ENCODE results near the gene CALY. TPM values are rescaled to one million over a fixed set of nuclear protein-coding genes. Genes with fewer than 3 reads are reported as not detected.

CALY gene
- total RNA-seq, 8 experiments from 2014 or later, result 0.31 to 14.9 (median 6.6) TPM

- H3K4me3 ChIP-seq, result no peak overlapping the region
- WGBS, 10 experiments, result 42 to 100% (median 80%) methylated on average over 2 to 13 of the region's 18 CpGs; no CpG with 5 or more reads in 1 of the 10 experiments
- no peak for ATAC-seq (replicated peaks in 6 of 8)
- H3K27ac ChIP-seq, result no peak overlapping the region
- in situ Hi-C loops (cut with MboI; ENCODE audit: low pct_unique_long_range_greater_than_20kb in 2 of 9, low sequenced_read_pairs in 9 of 9, unreplicated experiment in 9 of 9), result no loop called here
- H3K4me1 ChIP-seq (replicated peaks in 1 of 2), result peaks cover 0 to under 1% of the 10 kb centered on the region in 2 donors
Observed at GRCh38 chr10:133361773-133362441, 25.2 kb upstream of the CALY start.

GRCh38 chr10:133361227-133361626, 24.5 kb upstream of the CALY start:
- ATAC-seq (replicated peaks in 6 of 8), result no peak
- in situ Hi-C loops (cut with MboI; ENCODE audit: low pct_unique_long_range_greater_than_20kb in 2 of 9, low sequenced_read_pairs in 9 of 9, unreplicated experiment in 9 of 9), result no loop called here
- H3K4me3 ChIP-seq, result no peak overlapping the region
- no peak overlapping the region for H3K27ac ChIP-seq
- peaks cover 0 to 5% of the 10 kb centered on the region in 2 donors for H3K4me1 ChIP-seq (replicated peaks in 1 of 2)
- 40 to 100% (median 90%) methylated on average over 1 to 4 of the region's 5 CpGs; no CpG with 5 or more reads in 3 of the 10 experiments for WGBS, 10 experiments

GRCh38 chr10:133359972-133360610, 23.4 kb upstream of the CALY start:
- peaks cover 0 to 5% of the 10 kb centered on the region in 2 donors for H3K4me1 ChIP-seq (replicated peaks in 1 of 2)
- ATAC-seq (replicated peaks in 6 of 8), result no peak
- H3K27ac ChIP-seq, result no peak overlapping the region
- 47 to 90% (median 75%) methylated on average over 1 to 16 of the region's 17 CpGs; no CpG with 5 or more reads in 2 of the 10 experiments for WGBS, 10 experiments
- H3K4me3 ChIP-seq, result no peak overlapping the region
- in situ Hi-C loops (cut with MboI; ENCODE audit: low pct_unique_long_range_greater_than_20kb in 2 of 9, low sequenced_read_pairs in 9 of 9, unreplicated experiment in 9 of 9), result no loop called here

GRCh38 chr10:133359554-133359971, 22.9 kb upstream of the CALY start:
- Histone ChIP-seq H3K27ac (no peak overlapping the region), H3K4me3 (no peak overlapping the region), H3K4me1 (replicated peaks in 1 of 2) (peaks cover 0 to 5% of the 10 kb centered on the region in 2 donors)
- WGBS, 10 experiments, result 30 to 61% (median 45%) methylated on average over 1 to 4 of the region's 6 CpGs; no CpG with 5 or more reads in 4 of the 10 experiments
- no peak for ATAC-seq (replicated peaks in 6 of 8)
- in situ Hi-C loops (cut with MboI; ENCODE audit: low pct_unique_long_range_greater_than_20kb in 2 of 9, low sequenced_read_pairs in 9 of 9, unreplicated experiment in 9 of 9), result no loop called here

- WGBS, 10 experiments, result 12 to 100% (median 92%) methylated on average over 2 to 4 of the region's 11 CpGs; no CpG with 5 or more reads in 4 of the 10 experiments
- peaks cover 0 to 5% of the 10 kb centered on the region in 2 donors for H3K4me1 ChIP-seq (replicated peaks in 1 of 2)
- no peak overlapping the region for H3K4me3 ChIP-seq
- in situ Hi-C loops (cut with MboI; ENCODE audit: low pct_unique_long_range_greater_than_20kb in 2 of 9, low sequenced_read_pairs in 9 of 9, unreplicated experiment in 9 of 9), result no loop called here
- no peak overlapping the region for H3K27ac ChIP-seq
- no peak for ATAC-seq (replicated peaks in 6 of 8)
Observed at GRCh38 chr10:133358925-133359310, 22.2 kb upstream of the CALY start.

- H3K4me3 ChIP-seq, result peak overlapping the region in 3 of 5 donors; percentile 57 to 86 (median 65)
- H3K4me1 ChIP-seq (replicated peaks in 1 of 2), result peaks cover 0 to 5% of the 10 kb centered on the region in 2 donors
- 30 to 90% (median 55%) methylated on average over 2 to 8 of the region's 41 CpGs; no CpG with 5 or more reads in 6 of the 10 experiments for WGBS, 10 experiments
- in situ Hi-C loops (cut with MboI; ENCODE audit: low pct_unique_long_range_greater_than_20kb in 2 of 9, low sequenced_read_pairs in 9 of 9, unreplicated experiment in 9 of 9), result no loop called here
- ATAC-seq (replicated peaks in 6 of 8), result peak in 4 of 8 experiments; percentile 5 to 42 (median 16)
- no peak overlapping the region for H3K27ac ChIP-seq
Observed at GRCh38 chr10:133358162-133358924, 21.6 kb upstream of the CALY start.

GRCh38 chr10:133357285-133358161, 20.8 kb upstream of the CALY start, which contains the start of gene FUOM:
TSS of gene FUOM (minus strand) at chr10:133358019. CDS start at chr10:133358007, 12 bp downstream.
- ATAC-seq (replicated peaks in 6 of 8), result peak; percentile 64 to 88 (median 84)
- peak within 1 kb of the TSS in 1 of 2 donors; percentile 78 for H3K27ac ChIP-seq
- peaks cover 0 to 5% of the 10 kb centered on the region in 2 donors for H3K4me1 ChIP-seq (replicated peaks in 1 of 2)
- H3K4me3 ChIP-seq, result peak within 1 kb of the TSS; percentile 47 to 86 (median 57)
- in situ Hi-C loops (cut with MboI; ENCODE audit: low pct_unique_long_range_greater_than_20kb in 2 of 9, low sequenced_read_pairs in 9 of 9, unreplicated experiment in 9 of 9), result no loop called here
- 0% methylated on average over 5 of the region's 83 CpGs; no CpG with 5 or more reads in 9 of the 10 experiments for WGBS, 10 experiments

GRCh38 chr10:133356549-133357284, 20.0 kb upstream of the CALY start:
- in situ Hi-C loops (cut with MboI; ENCODE audit: low pct_unique_long_range_greater_than_20kb in 2 of 9, low sequenced_read_pairs in 9 of 9, unreplicated experiment in 9 of 9), result no loop called here
- Histone ChIP-seq H3K4me3 (peak overlapping the region; percentile 47 to 86 (median 57)), H3K4me1 (replicated peaks in 1 of 2) (peaks cover 0 to 5% of the 10 kb centered on the region in 2 donors), H3K27ac (no peak overlapping the region)
- peak in 7 of 8 experiments; percentile 2 to 35 (median 12) for ATAC-seq (replicated peaks in 6 of 8)
- 19 to 35% methylated on average over 2 to 3 of the region's 27 CpGs; no CpG with 5 or more reads in 8 of the 10 experiments for WGBS, 10 experiments

- WGBS, 10 experiments, result no CpG with 5 or more reads among the region's 3 CpGs
- H3K27ac ChIP-seq, result no peak overlapping the region
- H3K4me1 ChIP-seq (replicated peaks in 1 of 2), result peaks cover 0 to 5% of the 10 kb centered on the region in 2 donors
- no peak overlapping the region for H3K4me3 ChIP-seq
- ATAC-seq (replicated peaks in 6 of 8), result no peak
- in situ Hi-C loops (cut with MboI; ENCODE audit: low pct_unique_long_range_greater_than_20kb in 2 of 9, low sequenced_read_pairs in 9 of 9, unreplicated experiment in 9 of 9), result no loop called here
Observed at GRCh38 chr10:133355991-133356390, 19.3 kb upstream of the CALY start.

- WGBS, 10 experiments, result 56 to 87% methylated on average over 2 to 3 of the region's 6 CpGs; no CpG with 5 or more reads in 8 of the 10 experiments
- Histone ChIP-seq H3K27ac (no peak overlapping the region), H3K4me3 (no peak overlapping the region), H3K4me1 (replicated peaks in 1 of 2) (peaks cover 0 to 5% of the 10 kb centered on the region in 2 donors)
- no peak for ATAC-seq (replicated peaks in 6 of 8)
- in situ Hi-C loops (cut with MboI; ENCODE audit: low pct_unique_long_range_greater_than_20kb in 2 of 9, low sequenced_read_pairs in 9 of 9, unreplicated experiment in 9 of 9), result no loop called here
Observed at GRCh38 chr10:133355266-133355665, 18.6 kb upstream of the CALY start.

- Histone ChIP-seq H3K4me3 (no peak overlapping the region), H3K4me1 (replicated peaks in 1 of 2) (peaks cover 0 to 5% of the 10 kb centered on the region in 2 donors), H3K27ac (no peak overlapping the region)
- ATAC-seq (replicated peaks in 6 of 8), result no peak
- in situ Hi-C loops (cut with MboI; ENCODE audit: low pct_unique_long_range_greater_than_20kb in 2 of 9, low sequenced_read_pairs in 9 of 9, unreplicated experiment in 9 of 9), result no loop called here
- 92 to 100% methylated on average over 1 to 2 of the region's 14 CpGs; no CpG with 5 or more reads in 8 of the 10 experiments for WGBS, 10 experiments
Observed at GRCh38 chr10:133354672-133355240, 18.1 kb upstream of the CALY start.

Measured in motor neuron (in vitro differentiated cells).